Measurements from ENCODE around the gene PLCXD3. TPM values are rescaled to one million over a fixed set of nuclear protein-coding genes. Genes with fewer than 3 reads are reported as not detected.

The PLCXD3 gene
- total RNA-seq: 2.6 TPM
- long read RNA-seq, partial matches to known transcripts: 0 of 1 reads
- long read RNA-seq, other reads (novel, unspliced or antisense): 1 of 1 reads

GRCh38 chr5:41510176-41510831, at the start of gene PLCXD3:
Gene PLCXD3 (minus strand): TSS chr5:41510601. CDS start chr5:41510526, 75 bp downstream.
- Histone ChIP-seq H3K27ac (no peak within 1 kb of the TSS), H3K9me3 (no peaks in the 10 kb centered on the region), H3K4me1 (peaks cover 3% of the 10 kb centered on the region), H3K36me3 (no peaks in the 10 kb centered on the region), H3K27me3 (peaks cover 25% of the 10 kb centered on the region), H3K4me3 (peak within 1 kb of the TSS; percentile 44)
- intact Hi-C loops (cut with DNase I): no loop called here
- peak; percentile 67 for DNase-seq
- no peak for TF ChIP-seq CTCF (IDR thresholded peaks at IDR 0.05)
- peak; percentile 91 for ATAC-seq

GRCh38 chr5:41559184-41559583, 48.8 kb upstream of the PLCXD3 start:
- TF ChIP-seq CTCF (IDR thresholded peaks at IDR 0.05): no peak
- Histone ChIP-seq H3K4me1 (no peaks in the 10 kb centered on the region), H3K36me3 (no peaks in the 10 kb centered on the region), H3K27me3 (no peaks in the 10 kb centered on the region), H3K4me3 (no peak overlapping the region), H3K9me3 (no peaks in the 10 kb centered on the region), H3K27ac (no peak overlapping the region)
- DNase-seq: no peak
- intact Hi-C loops (cut with DNase I): no loop called here
- ATAC-seq: no peak

GRCh38 chr5:41558295-41558694, 47.9 kb upstream of the PLCXD3 start:
- H3K27ac ChIP-seq: no peak overlapping the region
- no peak for TF ChIP-seq CTCF (IDR thresholded peaks at IDR 0.05)
- H3K27me3 ChIP-seq: no peaks in the 10 kb centered on the region
- intact Hi-C loops (cut with DNase I): no loop called here
- H3K4me3 ChIP-seq: no peak overlapping the region
- ATAC-seq (no peak), DNase-seq (no peak)
- no peaks in the 10 kb centered on the region for H3K9me3 ChIP-seq
- H3K4me1 ChIP-seq: no peaks in the 10 kb centered on the region
- H3K36me3 ChIP-seq: no peaks in the 10 kb centered on the region

GRCh38 chr5:41547991-41548390, 37.6 kb upstream of the PLCXD3 start:
- no peak for DNase-seq
- intact Hi-C loops (cut with DNase I): no loop called here
- Histone ChIP-seq H3K4me1 (no peaks in the 10 kb centered on the region), H3K27me3 (no peaks in the 10 kb centered on the region), H3K27ac (no peak overlapping the region), H3K36me3 (no peaks in the 10 kb centered on the region), H3K9me3 (peaks cover 6% of the 10 kb centered on the region), H3K4me3 (no peak overlapping the region)
- no peak for TF ChIP-seq CTCF (IDR thresholded peaks at IDR 0.05)
- ATAC-seq: no peak

GRCh38 chr5:41542183-41542582, 31.8 kb upstream of the PLCXD3 start:
- intact Hi-C loops (cut with DNase I): no loop called here

More at GRCh38 chr5:41542183-41542582, 31.8 kb upstream of the PLCXD3 start:
- no peak for DNase-seq
- Histone ChIP-seq H3K27me3 (no peaks in the 10 kb centered on the region), H3K4me1 (no peaks in the 10 kb centered on the region), H3K36me3 (no peaks in the 10 kb centered on the region), H3K27ac (no peak overlapping the region), H3K4me3 (no peak overlapping the region), H3K9me3 (no peaks in the 10 kb centered on the region)
- TF ChIP-seq CTCF (IDR thresholded peaks at IDR 0.05): no peak
- ATAC-seq: peak; percentile 40

Measured in upper lobe of right lung (tissue), 1 donor.